Retinal pigment epithelial cell (primary cell): ENCODE results near the gene RPL34.

ENCODE experiments used
- DNase-seq: peaks from one replicate; pipeline ENCODE4 v3.0.0-alpha.2; 2010; ENCODE audit warnings: low read depth
- H3K4me3 ChIP-seq: 2 replicates; pipeline ENCODE4 v1.5.1; 2011; ENCODE audit warnings: mild to moderate bottlenecking, low read length, control low read depth, moderate library complexity
- CTCF ChIP-seq: conservative IDR thresholded peaks from 2 replicates; pipeline ENCODE4 v1.5.1; 2011; ENCODE audit warnings: low read depth, low read length, control low read depth, inconsistent platforms

RPL34 gene

GRCh38 chr4:108622828-108623227 is 2.5 kb downstream of the RPL34 start:
- TF ChIP-seq CTCF: no peak
- peak overlapping the region; percentile 94 for H3K4me3 ChIP-seq
- no peak for DNase-seq

- H3K4me3 ChIP-seq: no peak overlapping the region
- TF ChIP-seq CTCF: no peak
- no peak for DNase-seq
These were observed 4.1 kb downstream of the RPL34 start for GRCh38 chr4:108624263-108625056.

- TF ChIP-seq CTCF: no peak
- no peak for DNase-seq
- no peak overlapping the region for H3K4me3 ChIP-seq
These were observed 5.7 kb downstream of the RPL34 start for GRCh38 chr4:108626056-108626455.

GRCh38 chr4:108628411-108628810 is 8.0 kb downstream of the RPL34 start:
- no peak for DNase-seq
- no peak overlapping the region for H3K4me3 ChIP-seq
- TF ChIP-seq CTCF: no peak

- TF ChIP-seq CTCF: no peak
- no peak overlapping the region for H3K4me3 ChIP-seq
- no peak for DNase-seq
These were observed 14.8 kb downstream of the RPL34 start for GRCh38 chr4:108635070-108635655.

GRCh38 chr4:108636246-108636645 is 15.9 kb downstream of the RPL34 start:
- no peak overlapping the region for H3K4me3 ChIP-seq

More at GRCh38 chr4:108636246-108636645, 15.9 kb downstream of the RPL34 start:
- TF ChIP-seq CTCF: no peak
- no peak for DNase-seq
